ENCODE measurements around the gene SMYD3. TPM values are rescaled to one million over a fixed set of nuclear protein-coding genes. Genes with fewer than 3 reads are reported as not detected.

The SMYD3 gene
- polyA plus RNA-seq, 2 of the 4 experiments (the other 2 are of a cell fraction) = 18.2 to 35.2 TPM

- Histone ChIP-seq H3K4me3 (no peak overlapping the region), H3K4me1 (no peaks in the 10 kb centered on the region), H3K9me3 (no peaks in the 10 kb centered on the region), H3K27ac (no peak overlapping the region), H3K4me2 (no peak overlapping the region)
- WGBS (ENCODE audit: missing lambda C conversion rate) = 80% methylated on average over 4 of the region's 4 CpGs
- TF ChIP-seq TP53 (CRISPR knock-in tag; IDR thresholded peaks at IDR 0.05) = no peak
- no peak for TF ChIP-seq TFCP2L1 (CRISPR knock-in tag; IDR thresholded peaks at IDR 0.05)
- TF ChIP-seq PBX3 (IDR thresholded peaks at IDR 0.05) = no peak
- TF ChIP-seq ELK1 (IDR thresholded peaks at IDR 0.05; ENCODE audit: low read depth, low read length) = no peak
- TF ChIP-seq CBX8 (IDR thresholded peaks at IDR 0.05) = no peak
- TF ChIP-seq KDM5A (IDR thresholded peaks at IDR 0.05) = no peak
- TF ChIP-seq ZFP36 (IDR thresholded peaks at IDR 0.05; ENCODE audit: borderline replicate concordance, partially characterized antibody) = no peak
- no peak for TF ChIP-seq POLR2AphosphoS2 (conservative IDR thresholded peaks at IDR 0.05; ENCODE audit: low read length)
- TF ChIP-seq PHF8 (IDR thresholded peaks at IDR 0.05; ENCODE audit: borderline replicate concordance, low read depth) = no peak
- FAIRE-seq (no peak), ATAC-seq (no peak), DNase-seq (ENCODE audit: low read depth in 1 of 2, low spot score in 1 of 2) (no peak)
- ChIA-PET CTCF (no interaction called here), POLR2A (no interaction called here)
Measured at GRCh38 chr1:246199086-246199645, 307.9 kb downstream of the SMYD3 start.

- 82% methylated on average over 2 of the region's 2 CpGs for WGBS (ENCODE audit: missing lambda C conversion rate)
- no peak overlapping the region for H3K4me3 ChIP-seq
- CTCF ChIA-PET = no interaction called here
- POLR2A ChIA-PET = no interaction called here
- no peaks in the 10 kb centered on the region for H3K4me1 ChIP-seq
- no peak overlapping the region for H3K27ac ChIP-seq
- no peak overlapping the region for H3K4me2 ChIP-seq
- peak; percentile 44 for TF ChIP-seq MAFK (IDR thresholded peaks at IDR 0.05; ENCODE audit: partially characterized antibody)
- no peak for TF ChIP-seq GATA3 (IDR thresholded peaks at IDR 0.05; ENCODE audit: borderline replicate concordance)
- H3K9me3 ChIP-seq = no peaks in the 10 kb centered on the region
- FAIRE-seq = no peak
- no peak for DNase-seq (ENCODE audit: low read depth in 1 of 2, low spot score in 1 of 2)
- no peak for ATAC-seq
Measured at GRCh38 chr1:246198115-246198816, 308.8 kb downstream of the SMYD3 start.

- Histone ChIP-seq H3K27ac (no peak overlapping the region), H3K4me3 (no peak overlapping the region), H3K4me1 (no peaks in the 10 kb centered on the region), H3K4me2 (no peak overlapping the region), H3K9me3 (no peaks in the 10 kb centered on the region)
- DNase-seq (ENCODE audit: low read depth in 1 of 2, low spot score in 1 of 2) (no peak), FAIRE-seq (no peak), ATAC-seq (no peak)
- TF ChIP-seq RAD21 (conservative IDR thresholded peaks at IDR 0.05 in 1 of 2, IDR thresholded peaks at IDR 0.05 in 1 of 2) (no peak), TP53 (CRISPR knock-in tag; IDR thresholded peaks at IDR 0.05) (no peak), FOSL2 (IDR thresholded peaks at IDR 0.05) (no peak), FOSL2 (CRISPR knock-in tag; IDR thresholded peaks at IDR 0.05) (no peak), POLR2A (IDR thresholded peaks at IDR 0.05; ENCODE audit: low read length) (no peak), HEYL (CRISPR knock-in tag; IDR thresholded peaks at IDR 0.05) (no peak), USF2 (IDR thresholded peaks at IDR 0.05) (no peak), JUNB (IDR thresholded peaks at IDR 0.05) (no peak), PBX3 (IDR thresholded peaks at IDR 0.05) (no peak), MAFK (IDR thresholded peaks at IDR 0.05; ENCODE audit: partially characterized antibody) (no peak), RARB (CRISPR knock-in tag; IDR thresholded peaks at IDR 0.05) (no peak), EHMT2 (IDR thresholded peaks at IDR 0.05; ENCODE audit: low read depth) (no peak), REST (IDR thresholded peaks at IDR 0.05) (no peak), ZC3H11A (IDR thresholded peaks at IDR 0.05) (no peak), PHF8 (IDR thresholded peaks at IDR 0.05; ENCODE audit: borderline replicate concordance, low read depth) (no peak), NFE2L2 (conservative IDR thresholded peaks at IDR 0.05; ENCODE audit: low read length) (no peak), ZNF302 (CRISPR knock-in tag; IDR thresholded peaks at IDR 0.05) (no peak), BHLHE40 (IDR thresholded peaks at IDR 0.05; ENCODE audit: low read depth, low read length) (no peak)
- POLR2A ChIA-PET = no interaction called here
- CTCF ChIA-PET = no interaction called here
- WGBS (ENCODE audit: missing lambda C conversion rate) = 90% methylated on average over 9 of the region's 9 CpGs
Measured at GRCh38 chr1:246197076-246197475, 310.0 kb downstream of the SMYD3 start.
